ENCODE data around the gene ATP2B2. TPM values are rescaled to one million over a fixed set of nuclear protein-coding genes. Genes with fewer than 3 reads are reported as not detected.

The ATP2B2 gene
- total and polyA plus RNA-seq, 2 of the 8 experiments (the other 6 are each of a cell fraction or from before 2014, with no cell fraction given) = 0.14 to 1.2 TPM

DNA sequence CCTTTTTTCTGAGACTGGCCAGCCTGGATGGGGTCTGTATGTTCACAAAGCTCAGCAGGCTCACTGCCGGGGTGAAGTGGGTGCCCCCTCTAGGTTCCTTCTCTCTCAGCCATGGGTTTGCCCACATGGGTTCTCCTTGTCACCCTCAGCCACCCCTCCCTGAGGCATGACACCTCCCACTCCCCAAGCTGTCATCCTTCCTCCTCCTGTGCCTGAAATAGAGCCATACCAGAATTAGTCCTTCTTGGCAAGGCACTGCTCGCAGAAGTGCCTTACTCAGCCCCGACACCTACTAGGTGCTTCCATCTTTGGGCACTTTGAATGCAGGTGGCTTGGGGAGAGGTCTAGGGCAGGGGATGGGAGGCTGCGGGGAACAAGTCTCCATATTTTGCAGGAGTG is 121.5 kb downstream of the ATP2B2 start:
- Histone ChIP-seq H3K56ac (replicated peaks; ENCODE audit: insufficient read length, low read depth, low read length) (no peak overlapping the region), H3K4me3 (ENCODE audit: extremely low read depth in 1 of 4, insufficient read depth in 2 of 4, low read depth in 3 of 4, low read length in 4 of 4) (no peak overlapping the region), H3K27ac (ENCODE audit: low read depth, low read length) (no peak overlapping the region), H3K4me2 (ENCODE audit: insufficient read depth in 1 of 2, low read depth in 2 of 2, low read length in 2 of 2) (no peak overlapping the region), H2AFZ (ENCODE audit: low read length) (no peak overlapping the region), H3K9ac (replicated peaks in 1 of 4; ENCODE audit: extremely low read depth in 1 of 4, low read depth in 3 of 4, low read length in 3 of 4) (no peak overlapping the region; a peak in 1 of 7 replicates), H4K91ac (replicated peaks; ENCODE audit: insufficient read length, low read length) (no peak overlapping the region), H3K4me1 (replicated peaks in 1 of 4; ENCODE audit: control insufficient read depth in 3 of 4, insufficient read depth in 4 of 4, low read length in 3 of 4) (no peaks in the 10 kb centered on the region; a peak in 3 of 7 replicates), H3K36me3 (ENCODE audit: control insufficient read depth in 2 of 4, insufficient read depth in 4 of 4, low read length in 3 of 4) (no peaks in the 10 kb centered on the region), H3K9me3 (ENCODE audit: insufficient read depth in 2 of 2, low read depth in 1 of 2, low read length in 1 of 2) (peaks cover 27 to 28% of the 10 kb centered on the region in 2 experiments), H2BK12ac (ENCODE audit: low read depth, low read length) (peak overlapping the region; percentile 17; the same call in 1 of the 2 replicates), H3K79me1 (ENCODE audit: low read depth, low read length) (no peaks in the 10 kb centered on the region), H3K14ac (ENCODE audit: insufficient read length) (no peak overlapping the region), H3K79me2 (ENCODE audit: control insufficient read depth in 1 of 2, insufficient read depth in 2 of 2, low read length in 2 of 2) (no peaks in the 10 kb centered on the region), H3K18ac (ENCODE audit: extremely low read depth, low read length) (no peak overlapping the region), H4K8ac (ENCODE audit: extremely low read depth, insufficient read depth, low read length) (no peak overlapping the region), H2BK15ac (ENCODE audit: low read length) (no peak overlapping the region), H3K23me2 (ENCODE audit: low read depth, low read length) (no peaks in the 10 kb centered on the region), H2BK5ac (ENCODE audit: low read depth, low read length) (no peak overlapping the region), H2BK120ac (replicated peaks; ENCODE audit: low read depth, low read length) (no peak overlapping the region), H4K5ac (ENCODE audit: insufficient read length, low read depth, low read length) (no peak overlapping the region), H3K27me3 (replicated peaks in 1 of 4; ENCODE audit: control insufficient read depth in 3 of 4, extremely low read depth in 1 of 4, insufficient read depth in 3 of 4, low read length in 3 of 4) (no peaks in the 10 kb centered on the region), H2AK5ac (ENCODE audit: low read depth, low read length) (no peak overlapping the region), H2BK20ac (ENCODE audit: low read length) (no peak overlapping the region), H3K4ac (replicated peaks; ENCODE audit: insufficient read length, low read depth, low read length) (no peak overlapping the region), H3K23ac (ENCODE audit: insufficient read length) (no peak overlapping the region), H4K20me1 (replicated peaks in 1 of 2; ENCODE audit: control insufficient read depth in 1 of 2, insufficient read depth in 2 of 2, low read length in 2 of 2) (no peaks in the 10 kb centered on the region)
- ChIA-PET POLR2A (ENCODE audit: partially characterized antibody) (no interaction called here), CTCF (ENCODE audit: partially characterized antibody) (interaction anchor here (0.6 to 1.2 kb wide), 3 partner anchors 17 to 357 kb away, joined by 3 to 4 read pairs (median 3); no protein-coding TSS in a partner anchor)
- FAIRE-seq (no peak), DNase-seq (ENCODE audit: low read depth in 1 of 2, low spot score in 2 of 2) (no peak)
- WGBS, 2 experiments (ENCODE audit: extremely low coverage in 1 of 2, insufficient coverage in 1 of 2, insufficient read length in 1 of 2, insufficient replicate concordance in 2 of 2, low coverage in 1 of 2, low lambda C conversion rate in 2 of 2, missing lambda C conversion rate in 1 of 2) = 88% methylated on average over 4 of the region's 4 CpGs; no CpG with 5 or more reads in 1 of the 2 experiments
- TF ChIP-seq TAF1 (IDR thresholded peaks at IDR 0.05; ENCODE audit: low read depth, low read length) (no peak), SIN3A (conservative IDR thresholded peaks at IDR 0.05 in 1 of 2, IDR thresholded peaks at IDR 0.05 in 1 of 2; ENCODE audit: low read depth in 1 of 2, low read length in 2 of 2) (no peak), POLR2A (IDR thresholded peaks at IDR 0.05; ENCODE audit: control extremely low read depth in 1 of 2, low read depth in 2 of 2, low read length in 2 of 2) (no peak), PHF8 (conservative IDR thresholded peaks at IDR 0.05; ENCODE audit: low read depth, low read length) (no peak), JUN (IDR thresholded peaks at IDR 0.05; ENCODE audit: low read depth, low read length) (no peak), SIRT6 (IDR thresholded peaks at IDR 0.05; ENCODE audit: low read length) (no peak), ZNF274 (IDR thresholded peaks at IDR 0.05; ENCODE audit: borderline replicate concordance, extremely low read depth, low read length) (no peak), BRCA1 (IDR thresholded peaks at IDR 0.05; ENCODE audit: low read depth, low read length) (no peak), YY1 (IDR thresholded peaks at IDR 0.05; ENCODE audit: low read depth, low read length) (no peak), HDAC6 (IDR thresholded peaks at IDR 0.05; ENCODE audit: low read depth, low read length) (no peak), FOSL1 (IDR thresholded peaks at IDR 0.05; ENCODE audit: insufficient read depth, low read depth, low read length) (no peak), BCL11A (IDR thresholded peaks at IDR 0.05; ENCODE audit: low read depth in 2 of 2, low read length in 2 of 2) (no peak), CBX8 (IDR thresholded peaks at IDR 0.05; ENCODE audit: borderline replicate concordance, low read depth, low read length) (no peak)

Data from H1 (cell line).